Mesodermal cell (in vitro differentiated cells): ENCODE results near the gene INF2.

Experiments
- H3K27ac ChIP-seq: 2 replicates; pipeline ENCODE4 v1.7.0; 2013; ENCODE audit warnings: mild to moderate bottlenecking, low read depth, low read length, moderate library complexity; ENCODE audit not compliant: severe bottlenecking
- H3K36me3 ChIP-seq: 2 replicates; pipeline ENCODE4 v1.7.1; 2013; ENCODE audit warnings: mild to moderate bottlenecking, low read length, moderate library complexity; ENCODE audit not compliant: control insufficient read depth, insufficient read depth
- H3K4me1 ChIP-seq: one replicate; pipeline ENCODE4 v1.7.1; 2013; ENCODE audit warnings: mild to moderate bottlenecking, low read length; ENCODE audit not compliant: insufficient read depth, control insufficient read depth, poor library complexity, severe bottlenecking
- H3K4me3 ChIP-seq: 2 replicates; pipeline ENCODE4 v1.7.0; 2013; ENCODE audit warnings: low read length, control low read depth, mild to moderate bottlenecking; ENCODE audit not compliant: insufficient read depth, poor library complexity, severe bottlenecking; ENCODE audit errors: extremely low read depth
- H3K9me3 ChIP-seq: 2 replicates; pipeline ENCODE4 v1.7.1; 2013; ENCODE audit warnings: mild to moderate bottlenecking, low read length, moderate library complexity; ENCODE audit not compliant: control insufficient read depth
- WGBS, 2 experiments: methylation state at CpG; one replicate each; pipeline ENCODE4 v1.1.5; 2013; ENCODE audit warnings: missing lambda C conversion rate in 2 of 2; ENCODE audit not compliant: insufficient coverage in 2 of 2; 5-methylcytosine and 5-hydroxymethylcytosine counted together

Gene INF2

GRCh38 chr14:104715416-104715815 lies 26.0 kb downstream of the INF2 start:
- H3K4me1 ChIP-seq: no peaks in the 10 kb centered on the region
- no peak overlapping the region for H3K27ac ChIP-seq
- no peak overlapping the region for H3K4me3 ChIP-seq
- 90 to 93% methylated on average over 15 to 18 of the region's 18 CpGs for WGBS, 2 experiments
- no peaks in the 10 kb centered on the region for H3K9me3 ChIP-seq
- peaks cover 71% of the 10 kb centered on the region for H3K36me3 ChIP-seq

- Histone ChIP-seq H3K4me3 (no peak overlapping the region), H3K36me3 (peaks cover 68% of the 10 kb centered on the region), H3K4me1 (no peaks in the 10 kb centered on the region), H3K9me3 (no peaks in the 10 kb centered on the region), H3K27ac (no peak overlapping the region)
- WGBS, 2 experiments: 96 to 97% methylated on average over 11 to 12 of the region's 12 CpGs
Measured at GRCh38 chr14:104715871-104716270, 26.5 kb downstream of the INF2 start.

DNA sequence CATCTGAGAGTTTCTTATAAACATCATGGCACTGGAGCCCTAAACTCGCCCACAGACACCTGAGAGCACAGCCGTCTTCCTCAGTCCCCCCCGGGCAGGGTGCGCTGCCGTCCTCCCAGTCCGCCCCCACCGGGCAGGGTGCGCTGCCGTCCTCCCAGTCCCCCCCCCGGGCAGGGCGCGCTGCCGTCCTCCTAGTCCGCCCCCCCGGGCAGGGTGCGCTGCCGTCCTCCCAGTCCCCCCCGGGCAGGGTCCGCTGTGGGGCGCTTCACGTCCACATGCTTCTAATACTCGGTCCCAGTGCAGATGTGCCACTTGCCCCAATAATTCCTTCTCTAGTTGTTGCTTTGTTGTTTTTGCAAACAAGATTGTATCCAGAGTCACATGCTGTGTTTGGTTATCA lies 27.7 kb downstream of the INF2 start:
- no peak overlapping the region for H3K27ac ChIP-seq
- H3K9me3 ChIP-seq: no peaks in the 10 kb centered on the region
- peaks cover 64% of the 10 kb centered on the region for H3K36me3 ChIP-seq
- H3K4me1 ChIP-seq: peaks cover 8% of the 10 kb centered on the region
- WGBS, 2 experiments: 92 to 97% methylated on average over 6 to 16 of the region's 22 CpGs
- no peak overlapping the region for H3K4me3 ChIP-seq

GRCh38 chr14:104717646-104718045 lies 28.2 kb downstream of the INF2 start:
- WGBS, 2 experiments: 88 to 92% methylated on average over 18 to 19 of the region's 20 CpGs
- no peak overlapping the region for H3K27ac ChIP-seq
- H3K9me3 ChIP-seq: no peaks in the 10 kb centered on the region
- H3K36me3 ChIP-seq: peaks cover 59% of the 10 kb centered on the region
- H3K4me1 ChIP-seq: peaks cover 13% of the 10 kb centered on the region
- H3K4me3 ChIP-seq: no peak overlapping the region

DNA sequence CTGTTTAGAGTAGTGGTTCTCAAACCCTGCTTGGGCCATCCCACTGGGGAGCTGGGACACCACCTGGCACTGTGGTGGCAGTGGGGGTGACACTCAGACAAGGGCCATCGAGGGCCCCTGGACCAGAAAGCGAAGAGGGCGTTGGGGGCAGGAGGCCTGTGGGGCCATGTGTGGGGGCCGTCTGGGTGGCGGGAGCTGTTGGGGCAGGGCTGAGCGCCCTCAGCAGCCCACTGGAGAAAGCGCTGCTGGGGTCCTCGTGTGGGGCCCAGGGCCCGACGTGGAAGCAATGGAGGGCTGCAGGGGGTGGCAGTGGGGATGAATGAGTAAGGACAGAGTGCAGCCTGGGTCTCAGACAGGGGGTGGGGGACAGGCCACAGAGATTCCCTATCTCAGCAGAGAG lies 28.7 kb downstream of the INF2 start:
- peaks cover 17% of the 10 kb centered on the region for H3K4me1 ChIP-seq
- no peak overlapping the region for H3K27ac ChIP-seq
- H3K4me3 ChIP-seq: no peak overlapping the region
- no peaks in the 10 kb centered on the region for H3K9me3 ChIP-seq
- H3K36me3 ChIP-seq: peaks cover 55% of the 10 kb centered on the region
- 98 to 100% methylated on average over 3 to 10 of the region's 10 CpGs for WGBS, 2 experiments

DNA sequence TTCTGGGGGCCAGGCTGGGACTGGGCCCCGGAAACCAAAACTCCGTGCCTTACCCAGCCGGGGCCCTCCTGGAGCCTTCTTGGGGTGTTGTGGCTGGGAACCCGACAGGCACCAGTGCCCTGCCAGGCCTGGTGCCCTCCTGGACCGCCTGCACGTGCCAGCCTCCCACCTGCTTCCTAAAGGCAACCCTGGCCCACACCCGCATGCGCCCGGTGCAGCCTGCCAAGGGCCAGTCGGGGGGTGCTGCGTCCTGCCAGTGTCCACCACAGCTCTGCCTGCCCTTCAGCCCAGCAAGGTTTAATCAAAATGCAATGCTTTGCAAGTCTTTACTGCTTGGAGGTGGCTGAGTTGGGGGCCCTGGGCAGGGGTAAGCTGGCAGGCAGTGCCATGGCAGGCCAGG lies 29.5 kb downstream of the INF2 start:
- peaks cover 48% of the 10 kb centered on the region for H3K36me3 ChIP-seq
- H3K27ac ChIP-seq: no peak overlapping the region
- H3K4me3 ChIP-seq: no peak overlapping the region
- H3K4me1 ChIP-seq: peaks cover 17% of the 10 kb centered on the region
- WGBS, 2 experiments: 91 to 96% methylated on average over 8 to 11 of the region's 11 CpGs
- H3K9me3 ChIP-seq: no peaks in the 10 kb centered on the region

DNA sequence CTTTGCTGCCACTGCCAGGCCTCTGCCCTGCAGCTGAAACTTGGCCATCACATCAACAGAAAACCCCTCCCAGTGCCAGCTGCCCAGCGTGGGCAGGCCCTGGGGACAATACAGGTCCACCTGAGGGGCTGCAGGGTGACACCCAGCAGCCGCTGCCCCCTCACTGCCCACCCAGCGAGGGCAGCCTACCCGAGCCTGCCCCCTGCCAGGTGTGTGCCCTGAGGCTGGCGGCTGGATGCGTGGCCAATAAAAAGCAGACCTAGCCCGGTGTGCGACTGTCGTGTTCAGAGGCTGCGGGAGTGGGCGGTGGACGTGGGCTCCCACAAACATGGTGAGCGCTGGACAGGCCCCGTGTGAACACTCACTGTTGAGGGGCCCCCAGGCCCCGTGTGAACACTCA lies 29.9 kb downstream of the INF2 start:
- Histone ChIP-seq H3K27ac (no peak overlapping the region), H3K9me3 (no peaks in the 10 kb centered on the region), H3K4me1 (peaks cover 17% of the 10 kb centered on the region), H3K4me3 (no peak overlapping the region), H3K36me3 (peaks cover 43% of the 10 kb centered on the region)
- 96 to 98% methylated on average over 13 to 14 of the region's 15 CpGs for WGBS, 2 experiments

GRCh38 chr14:104721505-104722431 lies 32.4 kb downstream of the INF2 start:
- H3K36me3 ChIP-seq: peaks cover 23% of the 10 kb centered on the region
- WGBS, 2 experiments: 93 to 94% methylated on average over 13 to 15 of the region's 18 CpGs
- H3K4me3 ChIP-seq: no peak overlapping the region

GRCh38 chr14:104722938-104723650 lies 33.7 kb downstream of the INF2 start:
- Histone ChIP-seq H3K27ac (no peak overlapping the region), H3K9me3 (no peaks in the 10 kb centered on the region), H3K4me1 (peaks cover 25% of the 10 kb centered on the region), H3K4me3 (peak overlapping the region; percentile 57), H3K36me3 (peaks cover 23% of the 10 kb centered on the region)
- 58 to 60% methylated on average over 19 to 23 of the region's 26 CpGs for WGBS, 2 experiments

More at GRCh38 chr14:104721505-104722431, 32.4 kb downstream of the INF2 start:
- H3K9me3 ChIP-seq: no peaks in the 10 kb centered on the region
- no peak overlapping the region for H3K27ac ChIP-seq
- peaks cover 25% of the 10 kb centered on the region for H3K4me1 ChIP-seq

DNA sequence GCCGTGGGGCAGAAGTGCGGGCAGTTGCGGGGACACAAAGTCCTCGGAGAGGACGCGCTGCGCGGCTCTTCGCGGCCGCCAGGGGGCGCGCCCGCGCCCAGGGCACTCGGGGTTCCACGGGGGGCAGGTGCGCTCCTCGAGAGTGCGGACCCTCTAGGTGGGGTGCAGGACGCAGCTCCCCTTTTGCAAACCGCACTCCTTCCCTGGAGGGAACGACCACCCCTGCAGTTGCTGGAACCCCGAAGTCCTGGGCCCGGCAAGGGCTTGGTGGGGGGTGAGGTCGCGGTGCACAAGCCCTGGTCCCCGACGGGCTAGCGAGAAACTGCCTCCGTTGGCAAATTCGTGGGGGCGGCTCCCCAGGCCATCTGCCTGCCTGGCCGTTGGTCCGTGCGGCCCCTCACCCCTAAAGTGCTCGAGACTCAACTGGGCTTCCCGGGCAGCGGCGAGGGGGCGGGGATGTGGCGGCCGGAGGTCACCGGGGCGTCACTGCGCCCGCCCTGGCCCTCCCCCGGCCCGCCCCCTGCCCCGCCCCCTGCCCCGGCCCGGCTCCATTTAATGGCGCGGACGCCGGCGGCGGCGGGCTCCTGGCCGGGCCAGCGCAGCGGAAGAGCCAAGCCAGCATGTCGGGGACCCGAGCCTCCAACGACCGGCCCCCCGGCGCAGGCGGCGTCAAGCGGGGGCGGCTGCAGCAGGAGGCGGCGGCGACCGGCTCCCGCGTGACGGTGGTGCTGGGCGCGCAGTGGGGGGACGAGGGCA lies 34.4 kb downstream of the INF2 start, which contains the start of gene ADSS1:
ADSS1 (plus strand) TSS at position 579 of the 756 bp plus-strand sequence; CDS start at position 621, 42 bp downstream.
- 3 to 4% methylated on average over 40 to 65 of the region's 82 CpGs for WGBS, 2 experiments
- Histone ChIP-seq H3K36me3 (peaks cover 17% of the 10 kb centered on the region), H3K4me1 (peaks cover 25% of the 10 kb centered on the region), H3K27ac (no peak within 1 kb of the TSS), H3K4me3 (peak within 1 kb of the TSS; percentile 57), H3K9me3 (no peaks in the 10 kb centered on the region)
